HepG2 (cell line): ENCODE data around the gene MFRP. TPM values are rescaled to one million over a fixed set of nuclear protein-coding genes. Genes with fewer than 3 reads are reported as not detected.

Experiments used
- DMTF1 ChIP-seq: sonication (generic); formaldehyde crosslinking; IDR thresholded peaks from 2 replicates; pipeline ENCODE4 v1.4.0; 2020; ENCODE audit warnings: mild to moderate bottlenecking, missing genetic modification reagents
- FUBP1 ChIP-seq: sonication (generic); formaldehyde crosslinking; IDR thresholded peaks from 2 replicates; pipeline ENCODE4 v1.5.1; 2020; ENCODE audit warnings: missing genetic modification reagents, mild to moderate bottlenecking, borderline replicate concordance
- JARID2 ChIP-seq: sonication (generic); formaldehyde crosslinking; IDR thresholded peaks from 2 replicates; pipeline ENCODE4 v1.8.1; 2023; ENCODE audit warnings: missing genetic modification reagents, inconsistent platforms; ENCODE audit not compliant: insufficient replicate concordance
- KLF11 ChIP-seq: IDR thresholded peaks from 2 replicates; pipeline ENCODE4 v1.6.1; 2016; ENCODE audit warnings: missing compliant biosample characterization
- NFRKB ChIP-seq: fragments of 450-650 bp; IDR thresholded peaks from 2 replicates; pipeline ENCODE4 v1.6.1; 2017
- PHB2 ChIP-seq: fragments of 450-650 bp; IDR thresholded peaks from 2 replicates; pipeline ENCODE4 v1.6.1; 2018; ENCODE audit not compliant: partially characterized antibody
- PHF21A ChIP-seq: sonication (generic); formaldehyde crosslinking; IDR thresholded peaks from 2 replicates; pipeline ENCODE4 v1.5.0; 2020; ENCODE audit warnings: mild to moderate bottlenecking, missing genetic modification reagents
- PRPF4 ChIP-seq: fragments of 200-400 bp; formaldehyde crosslinking; IDR thresholded peaks from 2 replicates; pipeline ENCODE4 v1.6.1; 2016; ENCODE audit warnings: low read length, low read depth; ENCODE audit not compliant: poor library complexity, severe bottlenecking
- SMAD3 ChIP-seq: sonication (generic); formaldehyde crosslinking; IDR thresholded peaks from 2 replicates; pipeline ENCODE4 v1.4.0; 2020; ENCODE audit warnings: missing genetic modification reagents
- SMARCE1 ChIP-seq: fragments of 450-650 bp; IDR thresholded peaks from 2 replicates; pipeline ENCODE4 v1.6.1; 2017; ENCODE audit warnings: borderline replicate concordance
- SRSF9 ChIP-seq: fragments of 200-400 bp; formaldehyde crosslinking; IDR thresholded peaks from 2 replicates; pipeline ENCODE4 v1.6.1; 2018; ENCODE audit warnings: borderline replicate concordance, mild to moderate bottlenecking, low read depth, low read length; ENCODE audit not compliant: insufficient read depth, poor library complexity, severe bottlenecking
- TEAD3 ChIP-seq: optimal IDR thresholded peaks from 2 replicates; pipeline ENCODE3; 2016; ENCODE audit warnings: borderline replicate concordance
- THAP8 ChIP-seq: sonication (generic); formaldehyde crosslinking; IDR thresholded peaks from 2 replicates; pipeline ENCODE4 v1.5.1; 2020; ENCODE audit warnings: missing genetic modification reagents, mild to moderate bottlenecking, borderline replicate concordance
- ZBTB7B ChIP-seq: sonication (generic); formaldehyde crosslinking; IDR thresholded peaks from 2 replicates; pipeline ENCODE4 v1.4.0; 2020; ENCODE audit warnings: missing genetic modification reagents
- ZC3H13 ChIP-seq: sonication (generic); formaldehyde crosslinking; IDR thresholded peaks from 2 replicates; pipeline ENCODE4 v1.8.1; 2023; ENCODE audit warnings: mild to moderate bottlenecking, missing genetic modification reagents, moderate library complexity
- ZNF18 ChIP-seq: sonication (generic); formaldehyde crosslinking; IDR thresholded peaks from 2 replicates; pipeline ENCODE4 v1.8.0; 2022; ENCODE audit warnings: mild to moderate bottlenecking, missing genetic modification reagents; ENCODE audit not compliant: insufficient replicate concordance
- ZNF20 ChIP-seq: sonication (generic); formaldehyde crosslinking; IDR thresholded peaks from 2 replicates; pipeline ENCODE4 v1.4.0; 2020; ENCODE audit warnings: mild to moderate bottlenecking, moderate library complexity, missing genetic modification reagents
- ZNF432 ChIP-seq: sonication (generic); formaldehyde crosslinking; IDR thresholded peaks from 2 replicates; pipeline ENCODE4 v1.5.0; 2020; ENCODE audit warnings: missing genetic modification reagents, mild to moderate bottlenecking, borderline replicate concordance
- ZNF460 ChIP-seq: sonication (generic); formaldehyde crosslinking; IDR thresholded peaks from 2 replicates; pipeline ENCODE4 v1.5.1; 2020; ENCODE audit warnings: missing genetic modification reagents, mild to moderate bottlenecking, borderline replicate concordance
- ZNF816 ChIP-seq: sonication (generic); formaldehyde crosslinking; IDR thresholded peaks from 2 replicates; pipeline ENCODE4 v1.8.0; 2022; ENCODE audit warnings: missing genetic modification reagents, mild to moderate bottlenecking, borderline replicate concordance
- polyA plus RNA-seq, 8 experiments: library from polyadenylated mRNA; depleted of rRNA in 3 of 8; stranded (reverse) in 7 of 8; unstranded in 1 of 8; fragments of >200 nt; fragmentation: Illumina TruSeq in 4 of 8; extraction: Trizol in 4 of 8; gene quantifications; 2 replicates each; pipeline versions ENCODE4 v1.2.1 to v1.2.3, GENCODE V29; 2011 to 2016; ENCODE audit warnings: low read depth in 4 of 8, missing spikeins in 1 of 8, mixed read lengths in 1 of 8; ENCODE audit not compliant: insufficient read depth in 1 of 8
- total RNA-seq, 5 experiments: library from RNA; depleted of rRNA; stranded (reverse); fragments of >200 nt; fragmentation: Illumina TruSeq; extraction: Trizol; gene quantifications; 2 replicates each; pipeline ENCODE4 v1.2.3, GENCODE V29; 2016; ENCODE audit warnings: low read depth in 1 of 5

Gene MFRP
- total and polyA plus RNA-seq, 2 of the 13 experiments (the other 11 are each of a cell fraction or from before 2014, with no cell fraction given), result not detected

- TF ChIP-seq ZNF460 (CRISPR knock-in tag), result peak; percentile 13; the same call in 1 of the 2 replicates
- TF ChIP-seq TEAD3, result peak; percentile 52
- no peak for TF ChIP-seq FUBP1
- TF ChIP-seq NFRKB, result no peak
- TF ChIP-seq THAP8 (CRISPR knock-in tag), result peak; percentile 53; the same call in 1 of the 2 replicates
- no peak for TF ChIP-seq SMARCE1
- TF ChIP-seq DMTF1 (CRISPR knock-in tag), result no peak
- TF ChIP-seq JARID2 (CRISPR knock-in tag), result no peak
- peak; percentile 59; the same call in 1 of the 2 replicates for TF ChIP-seq PHF21A
- no peak for TF ChIP-seq ZNF20
- TF ChIP-seq ZNF816 (CRISPR knock-in tag), result peak; percentile 74; the same call in 1 of the 2 replicates
- no peak for TF ChIP-seq SRSF9
- peak; percentile 66; the same call in 1 of the 2 replicates for TF ChIP-seq ZC3H13 (CRISPR knock-in tag)
- TF ChIP-seq ZNF432 (CRISPR knock-in tag), result no peak
- TF ChIP-seq SMAD3 (CRISPR knock-in tag), result peak; percentile 54; the same call in 1 of the 2 replicates
- no peak for TF ChIP-seq PHB2
- no peak for TF ChIP-seq PRPF4
- peak; percentile 85 for TF ChIP-seq ZBTB7B
- peak; percentile 80 for TF ChIP-seq KLF11 (CRISPR knock-in tag)
- TF ChIP-seq ZNF18 (CRISPR knock-in tag), result peak; percentile 64
Observed at GRCh38 chr11:119381181-119381988, 34.9 kb upstream of the MFRP start, which contains the start of gene USP2 (continued).
